Tibial nerve (tissue), 4 donors: ENCODE data around the gene DHCR7. TPM values are rescaled to one million over a fixed set of nuclear protein-coding genes. Genes with fewer than 3 reads are reported as not detected.

Experiments used
- DNase-seq, 2 donors: peaks; one replicate each; pipeline ENCODE4 v3.0.0-alpha.2; 2019; ENCODE audit warnings: low spot score in 2 of 2
- H3K27ac ChIP-seq, 4 donors: fragments of 200-600 bp; sonication (generic) in 3 of 4; one replicate each; pipeline ENCODE4 v1.5.1; 2017 to 2019; ENCODE audit warnings: mild to moderate bottlenecking in 1 of 4
- H3K27me3 ChIP-seq, 2 donors: fragments of 200-600 bp; sonication (generic) in 1 of 2; one replicate each; pipeline versions ENCODE4 v1.5.1 to v1.6.0; 2017 to 2019
- H3K36me3 ChIP-seq, 3 donors: fragments of 200-600 bp; sonication (generic); one replicate each; pipeline ENCODE4 v1.5.1; 2018 to 2019
- H3K4me1 ChIP-seq, 4 donors: fragments of 200-600 bp; sonication (generic) in 3 of 4; one replicate each; pipeline ENCODE4 v1.5.1; 2017 to 2019
- H3K4me3 ChIP-seq, 4 donors: fragments of 200-600 bp; sonication (generic) in 3 of 4; one replicate each; pipeline ENCODE4 v1.5.1; 2017 to 2019; ENCODE audit warnings: mild to moderate bottlenecking in 1 of 4, moderate library complexity in 1 of 4
- H3K9me3 ChIP-seq, 4 donors: fragments of 200-600 bp; sonication (generic) in 3 of 4; one replicate each; pipeline ENCODE4 v1.5.1; 2017 to 2019
- CTCF ChIP-seq, 5 experiments: fragments of 200-600 bp in 3 of 5; fragments of 450-650 bp in 2 of 5; sonication (generic) in 3 of 5; IDR thresholded peaks; one replicate each; pipeline ENCODE4 v1.5.1; 2016 to 2019; ENCODE audit warnings: antibody characterized with exemption in 5 of 5, mild to moderate bottlenecking in 3 of 5, moderate library complexity in 2 of 5
- EP300 ChIP-seq, 2 donors: sonication (generic); formaldehyde crosslinking; IDR thresholded peaks; one replicate each; pipeline ENCODE4 v1.6.1; 2017; ENCODE audit warnings: antibody characterized with exemption in 2 of 2, mild to moderate bottlenecking in 1 of 2
- POLR2A ChIP-seq, 2 donors: fragments of 450-650 bp; IDR thresholded peaks; one replicate each; pipeline ENCODE4 v1.6.1; 2017; ENCODE audit warnings: antibody characterized with exemption in 2 of 2, mild to moderate bottlenecking in 2 of 2, moderate library complexity in 2 of 2
- WGBS, 2 donors: methylation state at CpG; one replicate each; pipeline ENCODE4 v1.1.5; 2018; 5-methylcytosine and 5-hydroxymethylcytosine counted together
- total RNA-seq, 4 donors: library from RNA; depleted of rRNA; stranded (reverse); fragments of >200 nt; gene quantifications; one replicate each; pipeline ENCODE4 v1.1.0, GENCODE V29; 2016

DHCR7 gene
- total RNA-seq, 4 donors from 2014 or later: 10.3 to 17.3 (median 14.8) TPM

- Histone ChIP-seq H3K36me3 (peaks cover 0 to 19% (median 0%) of the 10 kb centered on the region in 3 donors), H3K4me1 (peaks cover 0 to 62% (median 25%) of the 10 kb centered on the region in 4 donors), H3K4me3 (peak overlapping the region in 3 of 4 donors; percentile 77 to 89 (median 87)), H3K27ac (peak overlapping the region; percentile 73 to 94 (median 84)), H3K27me3 (no peaks in the 10 kb centered on the region), H3K9me3 (no peaks in the 10 kb centered on the region)
- WGBS, 2 donors: 62 to 64% methylated on average over 9 of the region's 9 CpGs
- TF ChIP-seq POLR2A (IDR thresholded peaks at IDR 0.05) (no peak), CTCF (IDR thresholded peaks at IDR 0.05) (no peak), EP300 (IDR thresholded peaks at IDR 0.05) (no peak)
- DNase-seq: no peak
These were observed 3.5 kb upstream of the DHCR7 start for GRCh38 chr11:71451596-71452198.

- WGBS, 2 donors: 75 to 80% methylated on average over 3 of the region's 3 CpGs
- peaks cover 0 to 62% (median 25%) of the 10 kb centered on the region in 4 donors for H3K4me1 ChIP-seq
- H3K9me3 ChIP-seq: no peaks in the 10 kb centered on the region
- H3K4me3 ChIP-seq: no peak overlapping the region
- TF ChIP-seq CTCF (IDR thresholded peaks at IDR 0.05): no peak
- TF ChIP-seq EP300 (IDR thresholded peaks at IDR 0.05): no peak
- TF ChIP-seq POLR2A (IDR thresholded peaks at IDR 0.05): no peak
- H3K27ac ChIP-seq: peak overlapping the region in 2 of 4 donors; percentile 85 to 94
- H3K27me3 ChIP-seq: no peaks in the 10 kb centered on the region
- H3K36me3 ChIP-seq: peaks cover 0 to 15% (median 0%) of the 10 kb centered on the region in 3 donors
- no peak for DNase-seq
These were observed 2.7 kb upstream of the DHCR7 start for GRCh38 chr11:71450939-71451338.

GRCh38 chr11:71450507-71450906 is 2.3 kb upstream of the DHCR7 start:
- Histone ChIP-seq H3K27ac (peak overlapping the region in 2 of 4 donors; percentile 85 to 94), H3K27me3 (no peaks in the 10 kb centered on the region), H3K9me3 (peaks cover 0 to 2% (median 0%) of the 10 kb centered on the region in 4 donors), H3K4me3 (no peak overlapping the region), H3K36me3 (peaks cover 0 to 15% (median 0%) of the 10 kb centered on the region in 3 donors), H3K4me1 (peaks cover 0 to 62% (median 25%) of the 10 kb centered on the region in 4 donors)
- no peak for DNase-seq
- 66 to 67% methylated on average over 2 of the region's 2 CpGs for WGBS, 2 donors
- no peak for TF ChIP-seq EP300 (IDR thresholded peaks at IDR 0.05)
- no peak for TF ChIP-seq POLR2A (IDR thresholded peaks at IDR 0.05)
- TF ChIP-seq CTCF (IDR thresholded peaks at IDR 0.05): no peak

GRCh38 chr11:71449596-71449995 is 1.4 kb upstream of the DHCR7 start:
- Histone ChIP-seq H3K4me3 (peak overlapping the region in 2 of 4 donors; percentile 73 to 93), H3K27me3 (no peaks in the 10 kb centered on the region), H3K9me3 (peaks cover 0 to 2% (median 0%) of the 10 kb centered on the region in 4 donors), H3K27ac (peak overlapping the region; percentile 65 to 94 (median 82)), H3K4me1 (peaks cover 0 to 57% (median 25%) of the 10 kb centered on the region in 4 donors), H3K36me3 (peaks cover 0 to 17% (median 0%) of the 10 kb centered on the region in 3 donors)
- no peak for TF ChIP-seq POLR2A (IDR thresholded peaks at IDR 0.05)
- TF ChIP-seq EP300 (IDR thresholded peaks at IDR 0.05): no peak
- TF ChIP-seq CTCF (IDR thresholded peaks at IDR 0.05): no peak
- DNase-seq: no peak
- 28 to 31% methylated on average over 6 of the region's 6 CpGs for WGBS, 2 donors

- Histone ChIP-seq H3K4me3 (peak overlapping the region; percentile 45 to 93 (median 78)), H3K36me3 (peaks cover 0 to 35% (median 3%) of the 10 kb centered on the region in 3 donors), H3K27ac (peak overlapping the region; percentile 65 to 94 (median 82)), H3K27me3 (no peaks in the 10 kb centered on the region), H3K4me1 (peaks cover 0 to 45% (median 15%) of the 10 kb centered on the region in 4 donors), H3K9me3 (peaks cover 0 to 2% (median 0%) of the 10 kb centered on the region in 4 donors)
- no peak for TF ChIP-seq CTCF (IDR thresholded peaks at IDR 0.05)
- no peak for TF ChIP-seq POLR2A (IDR thresholded peaks at IDR 0.05)
- no peak for TF ChIP-seq EP300 (IDR thresholded peaks at IDR 0.05)
- 4 to 5% methylated on average over 15 to 20 of the region's 31 CpGs for WGBS, 2 donors
- DNase-seq: no peak
These were observed 369 bp downstream of the DHCR7 start for GRCh38 chr11:71447791-71448256.
